Sigmoid colon (tissue), 3 donors: ENCODE measurements around the gene SLC44A1.

Experiments
- POLR2A ChIP-seq, 2 donors: fragments of 450-650 bp; IDR thresholded peaks; one replicate each; pipeline ENCODE4 v1.6.1; 2016; ENCODE audit warnings: antibody characterized with exemption in 2 of 2, mild to moderate bottlenecking in 2 of 2, moderate library complexity in 2 of 2
- TF ChIP-seq, protein P1 (sequence below), 4 experiments: fragments of 450-650 bp in 3 of 4; fragments of 200-600 bp in 1 of 4; IDR thresholded peaks; one replicate each; pipeline ENCODE4 v1.5.1; 2016 to 2019; ENCODE audit warnings: antibody characterized with exemption in 4 of 4, mild to moderate bottlenecking in 3 of 4, moderate library complexity in 2 of 4

DNA sequence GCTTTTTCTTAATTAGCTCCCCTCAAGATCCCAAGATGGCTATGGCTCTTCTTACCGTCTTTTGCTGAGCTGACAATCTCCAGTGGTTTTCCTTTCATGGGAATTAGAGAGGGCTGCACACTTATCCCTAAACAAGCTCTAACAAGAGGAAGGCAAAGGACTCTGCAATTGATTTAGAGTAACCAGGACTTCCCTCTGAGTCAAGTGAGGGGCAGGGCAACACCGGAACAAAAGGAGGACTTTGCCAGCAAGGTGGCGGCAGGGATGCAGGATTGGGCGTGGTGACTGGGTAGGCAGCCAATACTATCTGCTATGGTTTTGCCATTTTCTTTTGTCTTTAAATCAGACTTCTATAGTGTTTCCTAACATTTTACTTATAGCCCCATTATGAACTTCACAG, 9.8 kb downstream of the SLC44A1 start:
- TF ChIP-seq, protein P1, sequence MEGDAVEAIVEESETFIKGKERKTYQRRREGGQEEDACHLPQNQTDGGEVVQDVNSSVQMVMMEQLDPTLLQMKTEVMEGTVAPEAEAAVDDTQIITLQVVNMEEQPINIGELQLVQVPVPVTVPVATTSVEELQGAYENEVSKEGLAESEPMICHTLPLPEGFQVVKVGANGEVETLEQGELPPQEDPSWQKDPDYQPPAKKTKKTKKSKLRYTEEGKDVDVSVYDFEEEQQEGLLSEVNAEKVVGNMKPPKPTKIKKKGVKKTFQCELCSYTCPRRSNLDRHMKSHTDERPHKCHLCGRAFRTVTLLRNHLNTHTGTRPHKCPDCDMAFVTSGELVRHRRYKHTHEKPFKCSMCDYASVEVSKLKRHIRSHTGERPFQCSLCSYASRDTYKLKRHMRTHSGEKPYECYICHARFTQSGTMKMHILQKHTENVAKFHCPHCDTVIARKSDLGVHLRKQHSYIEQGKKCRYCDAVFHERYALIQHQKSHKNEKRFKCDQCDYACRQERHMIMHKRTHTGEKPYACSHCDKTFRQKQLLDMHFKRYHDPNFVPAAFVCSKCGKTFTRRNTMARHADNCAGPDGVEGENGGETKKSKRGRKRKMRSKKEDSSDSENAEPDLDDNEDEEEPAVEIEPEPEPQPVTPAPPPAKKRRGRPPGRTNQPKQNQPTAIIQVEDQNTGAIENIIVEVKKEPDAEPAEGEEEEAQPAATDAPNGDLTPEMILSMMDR (IDR thresholded peaks at IDR 0.05) = no peak
- no peak for TF ChIP-seq POLR2A (IDR thresholded peaks at IDR 0.05)
